CD4-positive, alpha-beta T cell treated with Interleukin-15 for 4 hours (primary cell): ENCODE measurements around the gene NLRP9.

Experiments
- DNase-seq: peaks from one replicate; pipeline ENCODE4 v3.0.0-alpha.2; 2020; ENCODE audit warnings: low spot score

The NLRP9 gene

DNA sequence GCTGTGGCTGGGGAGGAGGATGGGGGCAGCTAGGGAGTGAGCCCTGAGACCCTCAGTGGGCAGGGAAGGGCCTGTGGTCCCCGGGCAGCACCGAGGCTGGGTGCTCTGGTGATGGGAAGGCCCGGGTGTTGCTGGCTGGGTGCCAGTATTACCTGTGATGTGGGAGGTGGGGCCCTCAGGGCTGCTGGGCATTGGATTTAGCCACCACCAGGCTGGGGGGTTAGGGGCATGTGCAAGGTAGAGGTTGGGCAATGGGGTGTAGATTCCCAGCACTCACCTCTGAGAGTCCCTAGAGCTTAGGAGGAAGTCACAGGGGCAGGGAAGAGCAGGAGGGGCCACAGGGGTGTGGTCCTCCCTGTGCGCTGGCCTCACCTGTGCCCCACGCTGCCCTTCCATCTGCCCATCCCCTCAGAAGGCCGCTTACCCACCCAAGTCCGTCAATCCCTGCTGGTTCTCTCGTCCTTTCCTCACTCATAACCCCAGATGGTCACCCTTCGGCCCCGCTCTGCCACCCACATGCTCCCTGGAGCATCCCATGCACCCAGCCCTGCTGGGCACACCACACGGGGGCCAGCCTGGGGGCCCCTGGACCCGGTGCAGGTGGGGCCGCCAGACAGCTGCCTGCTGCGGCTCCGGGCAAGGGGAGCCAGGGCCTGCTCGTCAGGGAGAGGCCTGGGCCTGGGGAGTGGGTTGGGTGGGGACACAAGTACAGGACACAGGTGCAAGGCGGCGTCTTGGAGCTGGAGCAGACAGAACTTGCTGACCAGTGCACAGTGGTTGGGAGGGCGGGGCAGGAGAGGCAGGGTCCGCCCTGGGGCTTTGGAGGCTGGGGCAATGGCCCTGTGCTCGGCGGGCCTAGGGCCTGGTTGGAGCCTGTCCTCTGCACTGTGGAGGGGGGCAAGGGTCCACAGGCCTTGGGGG lies 50.7 kb downstream of the NLRP9 start:
- no peak for DNase-seq

GRCh38 chr19:55686311-55687050 lies 51.7 kb downstream of the NLRP9 start:
- no peak for DNase-seq

GRCh38 chr19:55685776-55686175 lies 52.4 kb downstream of the NLRP9 start:
- DNase-seq: no peak

- no peak for DNase-seq
Observed at GRCh38 chr19:55684946-55685681, 53.1 kb downstream of the NLRP9 start.

DNA sequence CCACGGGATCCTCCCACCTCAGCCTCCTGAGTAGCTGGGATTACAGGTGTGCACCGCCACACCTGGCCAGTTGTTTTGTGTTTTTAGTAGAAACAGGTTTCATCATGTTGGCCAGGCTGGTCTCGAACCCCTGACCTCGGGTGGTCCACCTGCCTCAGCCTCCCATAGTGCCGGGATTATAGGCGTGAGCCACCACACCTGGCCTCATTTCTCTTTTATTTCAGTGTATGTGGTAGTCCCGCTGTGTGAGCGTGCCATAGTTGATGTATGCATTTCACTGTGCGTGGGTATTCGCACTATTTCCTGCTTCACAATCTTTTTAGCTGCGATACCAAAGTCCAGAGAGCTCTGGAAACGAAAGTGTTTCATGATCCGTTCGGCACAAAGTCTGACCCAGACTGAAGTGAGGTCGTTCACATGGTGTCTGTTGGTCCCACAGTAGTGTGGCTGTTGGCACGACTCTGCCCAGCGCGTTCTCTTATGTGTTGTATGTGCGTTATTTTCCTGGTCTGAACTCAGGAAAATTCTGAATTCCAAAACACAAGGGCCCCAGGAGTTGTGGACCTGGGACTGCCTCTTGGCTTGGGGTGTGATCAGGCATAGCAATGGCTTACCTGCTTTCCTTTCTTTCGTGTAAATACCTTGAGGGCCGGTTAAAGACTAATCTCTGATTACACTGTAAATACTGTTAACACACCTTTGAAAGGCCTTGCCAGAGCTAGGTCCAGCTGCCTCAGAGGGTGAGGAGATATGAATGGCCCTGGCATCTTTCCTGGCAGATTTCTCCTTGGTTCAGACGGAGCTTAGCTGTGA lies 54.5 kb downstream of the NLRP9 start:
- no peak for DNase-seq

GRCh38 chr19:55681131-55682092 lies 56.8 kb downstream of the NLRP9 start:
- DNase-seq: no peak

DNA sequence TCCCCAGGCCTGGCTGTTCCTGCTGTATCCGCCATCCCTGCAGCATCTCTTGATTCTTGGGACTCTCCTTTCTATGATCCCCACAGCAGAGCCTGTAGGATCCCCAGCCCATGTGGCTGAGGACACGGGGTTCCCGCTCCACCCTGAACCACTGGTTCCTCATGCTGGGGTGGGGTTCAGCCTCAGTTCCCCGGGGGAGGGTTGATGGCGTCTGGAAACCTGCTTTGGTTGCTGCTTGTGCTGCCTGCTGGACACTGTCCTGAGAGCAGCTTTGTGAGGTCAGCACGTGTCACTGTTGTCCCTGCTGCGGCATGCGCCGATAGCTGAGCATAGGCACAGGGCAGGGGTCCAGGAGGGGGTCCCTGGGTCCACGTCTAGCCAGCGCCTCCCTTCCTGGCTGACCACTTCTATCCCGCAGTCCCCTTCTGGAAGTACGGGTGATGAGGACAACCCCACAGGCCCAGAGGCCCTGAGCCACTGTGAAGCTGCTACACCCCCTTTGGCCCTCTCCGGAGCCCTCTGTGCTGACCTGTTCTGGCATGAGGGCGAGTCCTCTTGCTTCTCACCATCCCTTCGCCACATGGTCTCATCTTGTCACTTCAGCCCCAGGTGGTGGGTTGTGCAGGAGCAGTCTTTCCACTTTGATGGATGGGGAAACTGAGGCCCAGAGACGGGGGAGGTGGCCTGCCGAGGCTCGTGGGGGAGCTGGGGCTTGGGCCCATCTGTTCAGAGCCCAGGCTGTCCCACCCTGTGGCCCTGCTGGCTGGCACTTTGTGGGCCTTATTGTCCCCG lies 57.7 kb downstream of the NLRP9 start:
- DNase-seq: no peak

GRCh38 chr19:55679343-55680257 lies 58.6 kb downstream of the NLRP9 start:
- DNase-seq: no peak

GRCh38 chr19:55678121-55678671 lies 60.0 kb downstream of the NLRP9 start:
- DNase-seq: peak; percentile 6

DNA sequence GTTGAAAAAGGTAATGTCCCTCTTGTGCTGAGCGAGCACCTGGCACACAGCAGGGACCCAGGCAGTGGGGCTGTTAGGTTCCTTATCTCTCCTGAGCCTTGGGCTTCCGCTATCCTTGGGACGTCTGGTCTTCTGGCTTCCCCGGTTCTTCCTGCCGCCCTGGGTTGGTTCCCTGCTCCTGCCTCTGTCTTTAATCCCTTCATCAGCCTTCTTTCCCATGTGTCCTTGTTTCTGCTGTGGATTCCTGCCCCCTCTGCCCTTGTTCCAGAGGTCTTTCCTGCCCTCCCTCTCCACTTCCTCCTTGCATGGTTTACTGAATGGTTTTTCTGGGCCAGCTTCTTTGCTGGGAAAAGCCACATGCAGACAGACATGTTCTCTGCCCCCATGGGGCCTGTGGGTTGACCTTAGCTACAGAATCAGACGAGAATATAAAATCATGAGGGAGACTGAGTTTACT lies 60.6 kb downstream of the NLRP9 start:
- no peak for DNase-seq

DNA sequence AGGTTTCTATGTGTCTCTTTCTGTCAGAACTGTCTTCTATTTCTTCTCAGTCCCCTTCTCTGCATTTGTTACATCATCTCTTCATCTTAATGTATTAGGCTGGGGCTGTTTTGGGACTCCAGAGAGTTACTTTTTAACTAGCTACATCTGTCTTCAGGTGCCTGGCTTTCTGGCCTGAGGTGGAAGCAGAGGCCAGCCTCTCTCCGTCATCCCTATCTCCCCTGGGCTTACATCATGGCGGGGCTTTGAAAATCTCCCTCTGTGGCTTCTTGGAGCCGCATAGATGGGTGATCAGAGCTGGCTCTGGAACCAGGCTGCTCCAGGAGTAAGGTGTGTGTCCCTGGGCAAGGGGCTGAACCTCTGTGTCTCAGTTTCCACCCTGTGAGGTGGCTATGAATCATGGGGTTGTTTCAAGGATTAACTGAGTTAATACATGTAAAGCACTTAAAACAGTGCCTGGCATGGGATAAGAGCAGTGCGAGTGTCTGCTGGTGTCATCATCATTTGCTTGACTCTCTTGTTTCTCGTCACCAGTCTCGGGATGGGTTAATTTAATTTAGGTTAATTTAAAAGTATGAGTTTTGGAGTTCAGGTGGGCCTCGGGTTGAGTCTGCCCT lies 61.2 kb downstream of the NLRP9 start:
- DNase-seq: no peak

- no peak for DNase-seq
Observed at GRCh38 chr19:55676383-55676782, 61.8 kb downstream of the NLRP9 start.

GRCh38 chr19:55675661-55676354 lies 62.4 kb downstream of the NLRP9 start:
- DNase-seq: no peak

DNA sequence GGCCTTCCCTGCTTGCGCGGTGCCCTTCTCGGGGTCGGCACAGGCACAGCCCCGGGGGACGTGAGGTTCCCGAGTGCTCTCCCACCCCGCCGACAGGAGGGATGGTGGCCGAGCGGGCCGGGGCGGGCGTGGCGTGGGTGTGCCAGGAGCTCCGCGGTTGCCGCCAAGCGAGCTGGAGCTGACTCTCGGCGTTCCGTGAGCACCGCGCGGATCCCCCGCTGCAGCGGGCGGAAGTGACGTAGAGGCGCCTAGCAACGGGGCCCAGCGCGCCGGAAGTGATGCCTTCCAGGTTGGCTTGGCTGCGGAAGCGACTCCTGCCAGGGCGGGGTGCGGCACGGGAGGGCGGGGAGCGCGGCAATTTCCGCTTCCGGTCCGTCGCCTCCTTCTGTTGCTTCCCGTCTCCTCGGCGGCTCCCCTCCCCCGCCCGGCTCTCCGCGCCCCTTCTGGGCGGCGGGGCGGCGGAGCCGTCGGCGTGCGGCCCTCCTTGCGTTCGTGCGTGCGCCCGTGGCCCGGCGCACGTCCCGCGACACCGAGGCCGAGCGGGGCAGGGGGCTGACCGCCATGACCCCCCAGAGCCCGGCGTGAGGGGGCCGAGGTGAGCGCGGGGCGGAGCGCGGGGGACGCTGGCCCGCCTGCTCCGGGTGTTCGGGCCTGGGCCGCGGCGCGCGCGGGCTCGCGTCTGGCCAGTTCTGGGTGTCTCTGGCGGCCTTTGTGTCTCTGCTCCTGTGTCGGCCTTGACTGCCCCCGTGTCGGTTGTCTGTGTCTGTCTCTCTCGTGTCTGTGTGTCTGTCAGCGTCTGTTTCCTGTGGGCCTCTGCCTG lies 63.2 kb downstream of the NLRP9 start, which contains the start of gene EPN1:
TSS of gene EPN1 (plus strand) at position 386 of the 820 bp plus-strand sequence. CDS start 3,402 bp downstream, outside the sequence.
- DNase-seq: peak; percentile 95

- DNase-seq: no peak
Observed at GRCh38 chr19:55674459-55674840, 63.8 kb downstream of the NLRP9 start.

GRCh38 chr19:55673889-55674288 lies 64.3 kb downstream of the NLRP9 start:
- DNase-seq: no peak
